Epithelial cell of proximal tubule (primary cell): ENCODE data around the gene NAV2. TPM values are rescaled to one million over a fixed set of nuclear protein-coding genes. Genes with fewer than 3 reads are reported as not detected.

Source experiments
- DNase-seq: peaks from one replicate; pipeline ENCODE4 v3.0.0-alpha.2; 2011; ENCODE audit warnings: low read depth
- H3K4me3 ChIP-seq: 2 replicates; pipeline ENCODE4 v1.5.1; 2011; ENCODE audit warnings: low read depth, mild to moderate bottlenecking, low read length
- CTCF ChIP-seq: conservative IDR thresholded peaks from 2 replicates; pipeline ENCODE4 v1.5.1; 2012; ENCODE audit warnings: low read depth, mild to moderate bottlenecking, low read length
- total RNA-seq: library from RNA; depleted of rRNA; stranded (reverse); fragments of >200 nt; gene quantifications from 2 replicates; pipeline ENCODE4 v1.2.3, GENCODE V29; 2015

Gene NAV2
- total RNA-seq, 1 donor from 2014 or later, result 19.0 TPM

DNA sequence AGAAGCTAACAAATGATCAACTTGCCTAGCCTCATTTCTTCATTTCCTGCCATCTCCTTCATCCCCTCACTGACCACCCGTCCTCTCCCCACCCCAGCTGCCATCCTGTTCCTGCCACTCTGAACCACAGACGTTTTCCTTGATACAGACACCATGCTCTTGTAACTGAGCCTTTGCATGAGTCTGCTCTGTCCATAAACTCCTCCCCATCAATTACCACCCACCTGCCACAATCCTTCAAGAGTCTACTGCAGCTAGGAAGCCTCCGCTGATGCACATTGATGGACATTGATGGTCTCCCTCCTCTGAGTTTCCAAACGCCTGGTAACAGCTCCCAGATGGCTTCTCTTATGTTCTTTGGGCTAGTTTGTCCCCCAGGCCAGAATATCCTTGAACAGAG lies 253.8 kb downstream of the NAV2 start:
- no peak overlapping the region for H3K4me3 ChIP-seq
- DNase-seq, result no peak
- TF ChIP-seq CTCF, result no peak

GRCh38 chr11:19966927-19967326 lies 254.3 kb downstream of the NAV2 start:
- no peak for DNase-seq
- H3K4me3 ChIP-seq, result no peak overlapping the region
- no peak for TF ChIP-seq CTCF

DNA sequence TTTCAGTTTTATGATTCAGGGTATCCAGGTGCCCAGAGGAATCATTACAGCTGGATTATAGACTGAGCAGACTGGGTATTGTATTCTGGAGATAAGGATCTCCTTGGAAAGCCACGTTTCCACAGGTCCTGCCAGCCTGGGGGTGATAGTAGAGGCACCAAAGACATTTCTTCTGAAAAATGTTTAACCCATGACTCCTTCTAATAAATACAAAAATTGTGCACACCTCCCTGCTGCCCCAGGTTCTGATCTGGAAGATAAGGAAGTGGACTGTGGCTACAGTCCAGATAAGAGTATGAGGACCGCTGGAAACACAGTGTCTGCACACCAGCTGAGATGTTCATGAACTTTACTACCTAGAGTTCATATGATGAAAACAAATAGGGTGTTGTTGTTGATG lies 255.2 kb downstream of the NAV2 start:
- no peak for DNase-seq
- TF ChIP-seq CTCF, result no peak
- no peak overlapping the region for H3K4me3 ChIP-seq

- no peak overlapping the region for H3K4me3 ChIP-seq
- TF ChIP-seq CTCF, result no peak
- DNase-seq, result no peak
These were observed 256.2 kb downstream of the NAV2 start for GRCh38 chr11:19968860-19969259.

- no peak for DNase-seq
- H3K4me3 ChIP-seq, result no peak overlapping the region
- TF ChIP-seq CTCF, result no peak
These were observed 258.3 kb downstream of the NAV2 start for GRCh38 chr11:19970944-19971343.

DNA sequence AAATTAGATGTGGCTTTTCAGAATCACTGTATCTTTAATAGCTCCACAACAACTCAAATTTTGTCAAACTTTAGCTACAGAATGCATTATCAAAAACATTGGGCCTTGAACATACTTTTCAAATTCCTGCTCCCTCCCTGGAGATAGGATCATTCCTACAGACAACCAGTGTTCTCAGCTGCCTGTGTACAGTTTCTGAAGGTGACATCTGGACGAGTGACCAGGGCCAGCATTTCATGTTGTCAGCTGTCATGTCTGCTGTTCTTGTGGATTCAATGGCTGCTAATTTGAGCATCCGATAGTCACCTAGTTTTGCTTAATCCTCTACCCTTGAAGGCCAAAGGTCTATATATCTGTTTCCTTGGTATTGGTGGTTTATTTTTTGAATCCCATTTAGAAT lies 259.5 kb downstream of the NAV2 start:
- no peak for DNase-seq

GRCh38 chr11:19972651-19973050 lies 260.0 kb downstream of the NAV2 start:
- no peak for DNase-seq
- H3K4me3 ChIP-seq, result no peak overlapping the region
- no peak for TF ChIP-seq CTCF

More for the DNA sequence above, 259.5 kb downstream of the NAV2 start:
- no peak for TF ChIP-seq CTCF
- H3K4me3 ChIP-seq, result no peak overlapping the region
